ENCODE measurements around the gene OR2H2. TPM values are rescaled to one million over a fixed set of nuclear protein-coding genes. Genes with fewer than 3 reads are reported as not detected.

OR2H2 gene
- total RNA-seq, 1 donor from 2014 or later: not detected

DNA sequence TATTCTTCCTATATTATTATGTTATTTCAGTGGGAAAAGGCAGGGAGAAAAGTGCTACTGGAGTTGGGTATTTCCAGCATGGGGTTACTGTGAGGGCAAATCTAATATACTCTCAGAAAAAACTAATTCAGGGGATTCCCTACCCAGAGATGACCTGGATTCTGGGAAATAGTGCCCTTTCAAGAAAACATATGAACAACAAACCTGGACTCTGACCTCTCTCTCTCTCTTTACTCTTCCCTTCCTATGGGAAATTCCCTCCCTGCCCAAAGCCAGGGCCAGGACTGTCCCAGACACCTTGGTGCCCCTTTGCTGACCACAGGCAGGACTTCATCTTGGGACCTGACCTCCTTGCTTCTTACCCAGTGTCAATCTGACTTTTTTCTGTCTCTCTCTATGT is 23.8 kb upstream of the OR2H2 start:
- Histone ChIP-seq H3K4me3 (ENCODE audit: insufficient read depth, low read depth, low read length) (no peak overlapping the region), H3K4me2 (ENCODE audit: low read length) (no peak overlapping the region), H2AFZ (ENCODE audit: low read depth, low read length) (no peak overlapping the region), H3K36me3 (ENCODE audit: insufficient read depth, low read length) (no peaks in the 10 kb centered on the region), H3K9ac (ENCODE audit: low read length) (no peak overlapping the region), H3K79me2 (ENCODE audit: insufficient read depth, low read length) (no peaks in the 10 kb centered on the region), H3K9me3 (ENCODE audit: insufficient read depth, low read depth, low read length) (no peaks in the 10 kb centered on the region), H3K4me1 (ENCODE audit: insufficient read depth, low read length) (no peaks in the 10 kb centered on the region), H4K20me1 (ENCODE audit: insufficient read depth, low read length) (no peaks in the 10 kb centered on the region), H3K27me3 (ENCODE audit: insufficient read depth, low read length) (no peaks in the 10 kb centered on the region), H3K27ac (ENCODE audit: low read depth, low read length) (no peak overlapping the region)
- peaks cover 7% of the 10 kb centered on the region for H3K9me3 Mint-ChIP-seq (ENCODE audit: unreplicated experiment)
- DNase-seq (ENCODE audit: low read depth): no peak
- H3K4me3 Mint-ChIP-seq (ENCODE audit: unreplicated experiment): no peak overlapping the region
- peaks cover 3% of the 10 kb centered on the region for H3K36me3 Mint-ChIP-seq (ENCODE audit: low read depth, unreplicated experiment)
- H3K27me3 Mint-ChIP-seq (ENCODE audit: low read depth, unreplicated experiment): peaks cover 7% of the 10 kb centered on the region
- FAIRE-seq: no peak
- peaks cover 17% of the 10 kb centered on the region for H3K4me1 Mint-ChIP-seq (ENCODE audit: low read depth, unreplicated experiment)
- TF ChIP-seq, protein P1, sequence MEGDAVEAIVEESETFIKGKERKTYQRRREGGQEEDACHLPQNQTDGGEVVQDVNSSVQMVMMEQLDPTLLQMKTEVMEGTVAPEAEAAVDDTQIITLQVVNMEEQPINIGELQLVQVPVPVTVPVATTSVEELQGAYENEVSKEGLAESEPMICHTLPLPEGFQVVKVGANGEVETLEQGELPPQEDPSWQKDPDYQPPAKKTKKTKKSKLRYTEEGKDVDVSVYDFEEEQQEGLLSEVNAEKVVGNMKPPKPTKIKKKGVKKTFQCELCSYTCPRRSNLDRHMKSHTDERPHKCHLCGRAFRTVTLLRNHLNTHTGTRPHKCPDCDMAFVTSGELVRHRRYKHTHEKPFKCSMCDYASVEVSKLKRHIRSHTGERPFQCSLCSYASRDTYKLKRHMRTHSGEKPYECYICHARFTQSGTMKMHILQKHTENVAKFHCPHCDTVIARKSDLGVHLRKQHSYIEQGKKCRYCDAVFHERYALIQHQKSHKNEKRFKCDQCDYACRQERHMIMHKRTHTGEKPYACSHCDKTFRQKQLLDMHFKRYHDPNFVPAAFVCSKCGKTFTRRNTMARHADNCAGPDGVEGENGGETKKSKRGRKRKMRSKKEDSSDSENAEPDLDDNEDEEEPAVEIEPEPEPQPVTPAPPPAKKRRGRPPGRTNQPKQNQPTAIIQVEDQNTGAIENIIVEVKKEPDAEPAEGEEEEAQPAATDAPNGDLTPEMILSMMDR (IDR thresholded peaks at IDR 0.05; ENCODE audit: insufficient read depth, low read depth, low read length): no peak
- no peak for TF ChIP-seq EZH2 (IDR thresholded peaks at IDR 0.05; ENCODE audit: insufficient read depth, low read length)
- H3K27ac Mint-ChIP-seq (ENCODE audit: unreplicated experiment): no peak overlapping the region

GRCh38 chr6:29561606-29562181 is 23.2 kb upstream of the OR2H2 start:
- Histone ChIP-seq H3K4me3 (ENCODE audit: insufficient read depth, low read depth, low read length) (no peak overlapping the region), H3K4me2 (ENCODE audit: low read length) (no peak overlapping the region), H4K20me1 (ENCODE audit: insufficient read depth, low read length) (no peaks in the 10 kb centered on the region), H3K9me3 (ENCODE audit: insufficient read depth, low read depth, low read length) (no peaks in the 10 kb centered on the region), H3K27me3 (ENCODE audit: insufficient read depth, low read length) (no peaks in the 10 kb centered on the region), H3K9ac (ENCODE audit: low read length) (no peak overlapping the region), H3K36me3 (ENCODE audit: insufficient read depth, low read length) (no peaks in the 10 kb centered on the region), H3K79me2 (ENCODE audit: insufficient read depth, low read length) (no peaks in the 10 kb centered on the region), H3K4me1 (ENCODE audit: insufficient read depth, low read length) (no peaks in the 10 kb centered on the region), H2AFZ (ENCODE audit: low read depth, low read length) (no peak overlapping the region), H3K27ac (ENCODE audit: low read depth, low read length) (no peak overlapping the region)
- TF ChIP-seq, protein P1 (IDR thresholded peaks at IDR 0.05; ENCODE audit: insufficient read depth, low read depth, low read length): no peak
- TF ChIP-seq EZH2 (IDR thresholded peaks at IDR 0.05; ENCODE audit: insufficient read depth, low read length): no peak
- Mint-ChIP-seq H3K4me3 (ENCODE audit: unreplicated experiment) (no peak overlapping the region), H3K27ac (ENCODE audit: unreplicated experiment) (no peak overlapping the region), H3K9me3 (ENCODE audit: unreplicated experiment) (peaks cover 7% of the 10 kb centered on the region), H3K27me3 (ENCODE audit: low read depth, unreplicated experiment) (peaks cover under 1% of the 10 kb centered on the region), H3K4me1 (ENCODE audit: low read depth, unreplicated experiment) (peaks cover 17% of the 10 kb centered on the region), H3K36me3 (ENCODE audit: low read depth, unreplicated experiment) (no peaks in the 10 kb centered on the region)
- FAIRE-seq (no peak), DNase-seq (ENCODE audit: low read depth) (no peak)

- TF ChIP-seq EZH2 (IDR thresholded peaks at IDR 0.05; ENCODE audit: insufficient read depth, low read length): no peak
- TF ChIP-seq, protein P1 (IDR thresholded peaks at IDR 0.05; ENCODE audit: insufficient read depth, low read depth, low read length): no peak
- Histone ChIP-seq H3K4me1 (ENCODE audit: insufficient read depth, low read length) (no peaks in the 10 kb centered on the region), H3K36me3 (ENCODE audit: insufficient read depth, low read length) (no peaks in the 10 kb centered on the region), H3K27me3 (ENCODE audit: insufficient read depth, low read length) (no peaks in the 10 kb centered on the region), H3K27ac (ENCODE audit: low read depth, low read length) (no peak overlapping the region), H3K4me2 (ENCODE audit: low read length) (no peak overlapping the region), H3K79me2 (ENCODE audit: insufficient read depth, low read length) (no peaks in the 10 kb centered on the region), H2AFZ (ENCODE audit: low read depth, low read length) (no peak overlapping the region), H4K20me1 (ENCODE audit: insufficient read depth, low read length) (no peaks in the 10 kb centered on the region), H3K9me3 (ENCODE audit: insufficient read depth, low read depth, low read length) (no peaks in the 10 kb centered on the region), H3K4me3 (ENCODE audit: insufficient read depth, low read depth, low read length) (no peak overlapping the region), H3K9ac (ENCODE audit: low read length) (no peak overlapping the region)
- no peaks in the 10 kb centered on the region for H3K36me3 Mint-ChIP-seq (ENCODE audit: low read depth, unreplicated experiment)
- peaks cover 7% of the 10 kb centered on the region for H3K9me3 Mint-ChIP-seq (ENCODE audit: unreplicated experiment)
- peak overlapping the region; percentile 35 for H3K27ac Mint-ChIP-seq (ENCODE audit: unreplicated experiment)
- H3K4me3 Mint-ChIP-seq (ENCODE audit: unreplicated experiment): no peak overlapping the region
- no peak for DNase-seq (ENCODE audit: low read depth)
- H3K4me1 Mint-ChIP-seq (ENCODE audit: low read depth, unreplicated experiment): peaks cover 17% of the 10 kb centered on the region
- FAIRE-seq: no peak
- H3K27me3 Mint-ChIP-seq (ENCODE audit: low read depth, unreplicated experiment): peaks cover 1% of the 10 kb centered on the region
Measured at GRCh38 chr6:29563435-29563965, 21.4 kb upstream of the OR2H2 start.
